ENCODE measurements around the gene RNF212. TPM values are rescaled to one million over a fixed set of nuclear protein-coding genes. Genes with fewer than 3 reads are reported as not detected.

The RNF212 gene
- total and polyA plus RNA-seq, 9 of the 15 experiments (the other 6 are each of a cell fraction or from before 2014, with no cell fraction given): 0.04 TPM; not detected in 8

DNA sequence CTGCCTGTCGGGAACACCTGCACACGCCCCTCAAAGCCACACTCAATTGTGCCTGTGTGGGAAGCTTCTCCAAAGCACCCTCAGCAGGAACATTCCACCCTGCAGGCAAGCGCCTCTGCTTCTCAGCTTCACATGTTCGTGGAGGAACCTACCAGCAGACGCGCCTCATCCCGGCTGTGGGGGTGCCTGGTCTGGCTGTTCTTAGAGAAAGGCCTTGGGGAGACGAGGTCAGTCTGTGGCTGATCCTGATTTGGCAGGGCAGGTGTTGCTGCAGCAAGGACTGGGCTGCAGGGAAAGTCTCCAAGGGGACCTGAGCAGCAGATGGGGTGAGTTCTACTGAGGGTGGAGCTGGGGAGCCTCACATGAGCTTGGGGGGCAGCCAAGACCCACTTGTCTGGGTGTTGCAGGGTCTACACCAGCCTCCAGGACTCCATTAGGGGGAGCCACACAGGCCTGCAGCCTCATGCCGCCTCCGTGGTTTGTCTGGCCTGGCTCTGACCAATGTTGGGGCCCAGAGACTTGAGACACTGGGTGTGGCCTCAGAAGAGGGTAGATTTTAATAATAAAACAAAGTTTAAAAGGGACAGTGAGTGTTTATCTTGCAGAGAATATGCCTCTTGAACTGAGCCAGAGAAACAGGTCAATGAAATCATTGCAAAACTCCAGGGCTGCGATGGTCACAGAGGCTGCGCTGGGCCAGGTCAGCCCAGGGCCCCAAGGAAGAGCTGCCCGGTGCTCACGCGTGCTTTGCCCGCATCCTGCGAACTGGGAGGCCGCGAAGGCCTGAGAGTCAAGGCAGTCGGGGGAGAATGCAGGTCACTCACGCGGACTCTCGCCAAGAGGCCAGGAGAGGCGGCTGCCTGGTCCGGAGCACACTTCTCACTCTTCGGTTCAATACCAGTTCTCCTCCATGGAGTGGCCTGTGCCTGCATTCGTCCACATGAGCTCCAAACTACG lies 21.1 kb downstream of the RNF212 start:
- Histone ChIP-seq H3K4me2 (ENCODE audit: insufficient read depth, low read length) (no peak overlapping the region), H3K36me3 (ENCODE audit: control insufficient read depth, insufficient read depth, low read length) (no peaks in the 10 kb centered on the region), H3K27ac (ENCODE audit: extremely low read depth, low read depth, low read length) (no peak overlapping the region), H3K4me3 (no peak overlapping the region), H3K9me1 (ENCODE audit: control insufficient read depth, insufficient read depth, low read length) (no peaks in the 10 kb centered on the region), H3K9ac (ENCODE audit: insufficient read depth in 1 of 2, low read depth in 2 of 2, low read length in 2 of 2) (no peak overlapping the region), H2AFZ (ENCODE audit: low read depth, low read length) (peak overlapping the region; percentile 49), H3K9me3 (replicated peaks; ENCODE audit: control insufficient read depth, insufficient read depth, low read depth, low read length) (0 out of 2 replicates have a peak, but pooled peaks cover 1% of the 10 kb centered on the region), H3K4me1 (replicated peaks in 1 of 2; ENCODE audit: control insufficient read depth in 2 of 2, insufficient read depth in 2 of 2, low read length in 2 of 2) (peaks cover 0 to 8% of the 10 kb centered on the region in 2 experiments; a peak in 1 of 5 replicates), H4K20me1 (replicated peaks; ENCODE audit: control insufficient read depth, insufficient read depth, low read length) (no peaks in the 10 kb centered on the region), H3K27me3 (ENCODE audit: control insufficient read depth in 2 of 2, insufficient read depth in 2 of 2, low read length in 2 of 2) (peaks cover 0 to 48% of the 10 kb centered on the region in 2 experiments; a peak in 3 of 5 replicates), H3K79me2 (ENCODE audit: control insufficient read depth, insufficient read depth, low read length) (no peaks in the 10 kb centered on the region)
- FAIRE-seq (no peak), DNase-seq (ENCODE audit: extremely low read depth in 1 of 4, low spot score in 3 of 4) (peak in 1 of 4 experiments; percentile 32), ATAC-seq (peak; percentile 88)
- POLR2A ChIA-PET: interaction anchor here (0.6 to 1.2 kb wide), 3 partner anchors 9 to 212 kb away, joined by 3 to 5 read pairs (median 3); no protein-coding TSS in a partner anchor
- in situ Hi-C loops (cut with MboI): no loop called here
- intact Hi-C loops (cut with micrococcal nuclease): no loop called here
- CTCF ChIA-PET (ENCODE audit: low intra/inter-chr PET ratio): no interaction called here
- no TSS peak for BruUV-seq (replicated peaks)
- WGBS (ENCODE audit: insufficient coverage, low coverage, missing lambda C conversion rate): 11% methylated on average over 28 of the region's 28 CpGs
- TF ChIP-seq ZBTB7A (IDR thresholded peaks at IDR 0.05; ENCODE audit: borderline replicate concordance, control insufficient read depth, low read depth, low read length) (peak; percentile 34; the same call in 1 of the 2 replicates), HNRNPL (IDR thresholded peaks at IDR 0.05; ENCODE audit: low read depth, low read length) (no peak), SMARCB1 (IDR thresholded peaks at IDR 0.05; ENCODE audit: insufficient read length, low read depth) (no peak), L3MBTL2 (IDR thresholded peaks at IDR 0.05) (peak; percentile 76)
- TF ChIP-seq, protein P1, sequence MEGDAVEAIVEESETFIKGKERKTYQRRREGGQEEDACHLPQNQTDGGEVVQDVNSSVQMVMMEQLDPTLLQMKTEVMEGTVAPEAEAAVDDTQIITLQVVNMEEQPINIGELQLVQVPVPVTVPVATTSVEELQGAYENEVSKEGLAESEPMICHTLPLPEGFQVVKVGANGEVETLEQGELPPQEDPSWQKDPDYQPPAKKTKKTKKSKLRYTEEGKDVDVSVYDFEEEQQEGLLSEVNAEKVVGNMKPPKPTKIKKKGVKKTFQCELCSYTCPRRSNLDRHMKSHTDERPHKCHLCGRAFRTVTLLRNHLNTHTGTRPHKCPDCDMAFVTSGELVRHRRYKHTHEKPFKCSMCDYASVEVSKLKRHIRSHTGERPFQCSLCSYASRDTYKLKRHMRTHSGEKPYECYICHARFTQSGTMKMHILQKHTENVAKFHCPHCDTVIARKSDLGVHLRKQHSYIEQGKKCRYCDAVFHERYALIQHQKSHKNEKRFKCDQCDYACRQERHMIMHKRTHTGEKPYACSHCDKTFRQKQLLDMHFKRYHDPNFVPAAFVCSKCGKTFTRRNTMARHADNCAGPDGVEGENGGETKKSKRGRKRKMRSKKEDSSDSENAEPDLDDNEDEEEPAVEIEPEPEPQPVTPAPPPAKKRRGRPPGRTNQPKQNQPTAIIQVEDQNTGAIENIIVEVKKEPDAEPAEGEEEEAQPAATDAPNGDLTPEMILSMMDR (IDR thresholded peaks at IDR 0.05 in 2 of 3, conservative IDR thresholded peaks at IDR 0.05 in 1 of 3; ENCODE audit: insufficient read depth in 2 of 3, low read depth in 1 of 3, low read length in 3 of 3): peak; percentile 19 to 31 (median 25); a peak in 4 of 6 replicates
- TF ChIP-seq, protein P2, sequence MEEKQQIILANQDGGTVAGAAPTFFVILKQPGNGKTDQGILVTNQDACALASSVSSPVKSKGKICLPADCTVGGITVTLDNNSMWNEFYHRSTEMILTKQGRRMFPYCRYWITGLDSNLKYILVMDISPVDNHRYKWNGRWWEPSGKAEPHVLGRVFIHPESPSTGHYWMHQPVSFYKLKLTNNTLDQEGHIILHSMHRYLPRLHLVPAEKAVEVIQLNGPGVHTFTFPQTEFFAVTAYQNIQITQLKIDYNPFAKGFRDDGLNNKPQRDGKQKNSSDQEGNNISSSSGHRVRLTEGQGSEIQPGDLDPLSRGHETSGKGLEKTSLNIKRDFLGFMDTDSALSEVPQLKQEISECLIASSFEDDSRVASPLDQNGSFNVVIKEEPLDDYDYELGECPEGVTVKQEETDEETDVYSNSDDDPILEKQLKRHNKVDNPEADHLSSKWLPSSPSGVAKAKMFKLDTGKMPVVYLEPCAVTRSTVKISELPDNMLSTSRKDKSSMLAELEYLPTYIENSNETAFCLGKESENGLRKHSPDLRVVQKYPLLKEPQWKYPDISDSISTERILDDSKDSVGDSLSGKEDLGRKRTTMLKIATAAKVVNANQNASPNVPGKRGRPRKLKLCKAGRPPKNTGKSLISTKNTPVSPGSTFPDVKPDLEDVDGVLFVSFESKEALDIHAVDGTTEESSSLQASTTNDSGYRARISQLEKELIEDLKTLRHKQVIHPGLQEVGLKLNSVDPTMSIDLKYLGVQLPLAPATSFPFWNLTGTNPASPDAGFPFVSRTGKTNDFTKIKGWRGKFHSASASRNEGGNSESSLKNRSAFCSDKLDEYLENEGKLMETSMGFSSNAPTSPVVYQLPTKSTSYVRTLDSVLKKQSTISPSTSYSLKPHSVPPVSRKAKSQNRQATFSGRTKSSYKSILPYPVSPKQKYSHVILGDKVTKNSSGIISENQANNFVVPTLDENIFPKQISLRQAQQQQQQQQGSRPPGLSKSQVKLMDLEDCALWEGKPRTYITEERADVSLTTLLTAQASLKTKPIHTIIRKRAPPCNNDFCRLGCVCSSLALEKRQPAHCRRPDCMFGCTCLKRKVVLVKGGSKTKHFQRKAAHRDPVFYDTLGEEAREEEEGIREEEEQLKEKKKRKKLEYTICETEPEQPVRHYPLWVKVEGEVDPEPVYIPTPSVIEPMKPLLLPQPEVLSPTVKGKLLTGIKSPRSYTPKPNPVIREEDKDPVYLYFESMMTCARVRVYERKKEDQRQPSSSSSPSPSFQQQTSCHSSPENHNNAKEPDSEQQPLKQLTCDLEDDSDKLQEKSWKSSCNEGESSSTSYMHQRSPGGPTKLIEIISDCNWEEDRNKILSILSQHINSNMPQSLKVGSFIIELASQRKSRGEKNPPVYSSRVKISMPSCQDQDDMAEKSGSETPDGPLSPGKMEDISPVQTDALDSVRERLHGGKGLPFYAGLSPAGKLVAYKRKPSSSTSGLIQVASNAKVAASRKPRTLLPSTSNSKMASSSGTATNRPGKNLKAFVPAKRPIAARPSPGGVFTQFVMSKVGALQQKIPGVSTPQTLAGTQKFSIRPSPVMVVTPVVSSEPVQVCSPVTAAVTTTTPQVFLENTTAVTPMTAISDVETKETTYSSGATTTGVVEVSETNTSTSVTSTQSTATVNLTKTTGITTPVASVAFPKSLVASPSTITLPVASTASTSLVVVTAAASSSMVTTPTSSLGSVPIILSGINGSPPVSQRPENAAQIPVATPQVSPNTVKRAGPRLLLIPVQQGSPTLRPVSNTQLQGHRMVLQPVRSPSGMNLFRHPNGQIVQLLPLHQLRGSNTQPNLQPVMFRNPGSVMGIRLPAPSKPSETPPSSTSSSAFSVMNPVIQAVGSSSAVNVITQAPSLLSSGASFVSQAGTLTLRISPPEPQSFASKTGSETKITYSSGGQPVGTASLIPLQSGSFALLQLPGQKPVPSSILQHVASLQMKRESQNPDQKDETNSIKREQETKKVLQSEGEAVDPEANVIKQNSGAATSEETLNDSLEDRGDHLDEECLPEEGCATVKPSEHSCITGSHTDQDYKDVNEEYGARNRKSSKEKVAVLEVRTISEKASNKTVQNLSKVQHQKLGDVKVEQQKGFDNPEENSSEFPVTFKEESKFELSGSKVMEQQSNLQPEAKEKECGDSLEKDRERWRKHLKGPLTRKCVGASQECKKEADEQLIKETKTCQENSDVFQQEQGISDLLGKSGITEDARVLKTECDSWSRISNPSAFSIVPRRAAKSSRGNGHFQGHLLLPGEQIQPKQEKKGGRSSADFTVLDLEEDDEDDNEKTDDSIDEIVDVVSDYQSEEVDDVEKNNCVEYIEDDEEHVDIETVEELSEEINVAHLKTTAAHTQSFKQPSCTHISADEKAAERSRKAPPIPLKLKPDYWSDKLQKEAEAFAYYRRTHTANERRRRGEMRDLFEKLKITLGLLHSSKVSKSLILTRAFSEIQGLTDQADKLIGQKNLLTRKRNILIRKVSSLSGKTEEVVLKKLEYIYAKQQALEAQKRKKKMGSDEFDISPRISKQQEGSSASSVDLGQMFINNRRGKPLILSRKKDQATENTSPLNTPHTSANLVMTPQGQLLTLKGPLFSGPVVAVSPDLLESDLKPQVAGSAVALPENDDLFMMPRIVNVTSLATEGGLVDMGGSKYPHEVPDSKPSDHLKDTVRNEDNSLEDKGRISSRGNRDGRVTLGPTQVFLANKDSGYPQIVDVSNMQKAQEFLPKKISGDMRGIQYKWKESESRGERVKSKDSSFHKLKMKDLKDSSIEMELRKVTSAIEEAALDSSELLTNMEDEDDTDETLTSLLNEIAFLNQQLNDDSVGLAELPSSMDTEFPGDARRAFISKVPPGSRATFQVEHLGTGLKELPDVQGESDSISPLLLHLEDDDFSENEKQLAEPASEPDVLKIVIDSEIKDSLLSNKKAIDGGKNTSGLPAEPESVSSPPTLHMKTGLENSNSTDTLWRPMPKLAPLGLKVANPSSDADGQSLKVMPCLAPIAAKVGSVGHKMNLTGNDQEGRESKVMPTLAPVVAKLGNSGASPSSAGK (IDR thresholded peaks at IDR 0.05): peak; percentile 72

Data from K562 (cell line).